ENCODE results near the gene EGR4.

Gene EGR4

GRCh38 chr2:73283545-73284295 lies 9.6 kb downstream of the EGR4 start:
- no peak for TF ChIP-seq CTCF (IDR thresholded peaks at IDR 0.05; ENCODE audit: low read depth, low read length)
- H3K4me3 ChIP-seq (ENCODE audit: low read depth, low read length): peak overlapping the region; percentile 63

DNA sequence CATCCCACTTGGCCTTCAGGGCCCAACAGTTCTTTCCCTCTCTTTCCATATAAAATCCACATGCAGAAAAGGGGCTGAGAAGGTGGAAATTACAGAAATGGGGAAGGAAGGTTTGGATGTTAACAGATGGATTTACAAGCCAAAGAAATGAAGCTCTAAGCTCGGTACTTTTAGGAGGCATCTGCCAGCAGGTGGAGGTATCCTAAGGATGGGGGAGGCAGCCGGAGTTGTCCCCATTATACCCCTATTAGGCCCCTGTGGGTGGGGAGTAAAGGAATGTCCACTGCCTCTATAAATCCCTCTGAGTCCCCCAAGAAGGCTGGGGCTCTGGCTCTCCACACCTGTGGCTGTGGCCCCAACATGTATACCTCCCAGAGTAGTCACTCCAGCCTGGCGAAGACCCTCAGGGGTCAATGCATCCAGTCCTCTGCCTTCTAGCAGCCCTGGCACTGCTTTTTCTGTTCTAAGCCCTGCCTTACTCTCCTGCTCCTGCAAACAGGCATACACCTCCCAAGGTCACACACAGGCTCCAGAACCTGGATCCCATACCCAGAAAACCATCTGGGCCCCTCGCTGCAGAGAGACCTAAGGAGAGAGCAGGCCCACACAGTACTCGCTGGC lies 10.3 kb downstream of the EGR4 start:
- TF ChIP-seq CTCF (IDR thresholded peaks at IDR 0.05; ENCODE audit: low read depth, low read length): no peak

DNA sequence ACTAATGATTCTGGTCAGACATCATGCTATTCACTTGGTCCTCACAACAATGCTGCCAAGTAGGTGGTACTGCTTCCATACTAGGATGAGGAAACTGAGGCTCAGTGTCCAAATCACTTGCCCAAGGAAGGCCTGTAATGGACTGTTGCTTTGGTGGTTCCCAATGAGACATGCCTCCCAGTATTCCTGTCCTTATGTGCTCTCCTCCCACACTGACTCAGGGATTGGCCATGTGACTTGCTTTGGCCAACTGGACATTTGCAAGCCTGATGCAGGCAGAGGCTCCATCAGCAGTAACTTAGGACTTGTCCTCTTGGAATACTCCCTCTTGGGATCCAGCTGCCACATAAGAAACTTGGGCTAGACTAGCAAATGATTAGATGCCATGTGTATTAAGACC lies 12.1 kb downstream of the EGR4 start:
- no peak for TF ChIP-seq CTCF (IDR thresholded peaks at IDR 0.05; ENCODE audit: low read depth, low read length)
- no peak overlapping the region for H3K4me3 ChIP-seq (ENCODE audit: low read depth, low read length)

More for the DNA sequence above, 10.3 kb downstream of the EGR4 start:
- H3K4me3 ChIP-seq (ENCODE audit: low read depth, low read length): peak overlapping the region; percentile 63

DNA sequence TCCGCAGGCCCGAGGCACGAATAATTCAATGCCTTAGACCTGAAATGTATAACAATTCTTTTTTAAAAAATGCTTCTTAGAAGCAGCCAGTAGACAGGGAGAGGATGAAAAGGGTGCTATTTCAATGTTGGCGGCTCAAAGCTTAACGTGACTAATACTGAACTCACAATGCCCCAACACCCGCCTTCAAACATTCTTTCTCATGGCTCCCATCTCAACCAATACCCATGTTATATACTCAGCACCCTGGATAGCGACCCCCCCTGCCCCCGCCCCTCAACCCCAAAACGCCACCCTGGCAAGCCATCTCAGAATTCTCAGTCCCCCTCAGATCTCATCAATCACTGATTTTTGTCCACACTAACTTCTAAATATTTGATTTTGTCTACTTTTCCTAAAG lies 13.5 kb downstream of the EGR4 start:
- no peak overlapping the region for H3K4me3 ChIP-seq (ENCODE audit: low read depth, low read length)
- no peak for TF ChIP-seq CTCF (IDR thresholded peaks at IDR 0.05; ENCODE audit: low read depth, low read length)

GRCh38 chr2:73272270-73272669 lies 21.1 kb downstream of the EGR4 start:
- TF ChIP-seq CTCF (IDR thresholded peaks at IDR 0.05; ENCODE audit: low read depth, low read length): no peak
- no peak overlapping the region for H3K4me3 ChIP-seq (ENCODE audit: low read depth, low read length)

GRCh38 chr2:73269686-73270465 lies 23.5 kb downstream of the EGR4 start:
- no peak for TF ChIP-seq CTCF (IDR thresholded peaks at IDR 0.05; ENCODE audit: low read depth, low read length)
- H3K4me3 ChIP-seq (ENCODE audit: low read depth, low read length): no peak overlapping the region

Data from WI38 (cell line).